Raji (cell line): ENCODE measurements around the gene AQP6.

Experiments used
- POLR2A ChIP-seq: IDR thresholded peaks from 2 replicates; pipeline ENCODE4 v1.6.1; 2011; ENCODE audit warnings: low read depth, low read length, control low read depth; ENCODE audit not compliant: insufficient read depth

AQP6 gene

GRCh38 chr12:49950273-49951251 is 22.2 kb upstream of the AQP6 start, which contains the start of gene AQP2:
TSS of gene AQP2 (plus strand) at chr12:49950737. CDS start at chr12:49950831, 94 bp downstream.
- no peak for TF ChIP-seq POLR2A

DNA sequence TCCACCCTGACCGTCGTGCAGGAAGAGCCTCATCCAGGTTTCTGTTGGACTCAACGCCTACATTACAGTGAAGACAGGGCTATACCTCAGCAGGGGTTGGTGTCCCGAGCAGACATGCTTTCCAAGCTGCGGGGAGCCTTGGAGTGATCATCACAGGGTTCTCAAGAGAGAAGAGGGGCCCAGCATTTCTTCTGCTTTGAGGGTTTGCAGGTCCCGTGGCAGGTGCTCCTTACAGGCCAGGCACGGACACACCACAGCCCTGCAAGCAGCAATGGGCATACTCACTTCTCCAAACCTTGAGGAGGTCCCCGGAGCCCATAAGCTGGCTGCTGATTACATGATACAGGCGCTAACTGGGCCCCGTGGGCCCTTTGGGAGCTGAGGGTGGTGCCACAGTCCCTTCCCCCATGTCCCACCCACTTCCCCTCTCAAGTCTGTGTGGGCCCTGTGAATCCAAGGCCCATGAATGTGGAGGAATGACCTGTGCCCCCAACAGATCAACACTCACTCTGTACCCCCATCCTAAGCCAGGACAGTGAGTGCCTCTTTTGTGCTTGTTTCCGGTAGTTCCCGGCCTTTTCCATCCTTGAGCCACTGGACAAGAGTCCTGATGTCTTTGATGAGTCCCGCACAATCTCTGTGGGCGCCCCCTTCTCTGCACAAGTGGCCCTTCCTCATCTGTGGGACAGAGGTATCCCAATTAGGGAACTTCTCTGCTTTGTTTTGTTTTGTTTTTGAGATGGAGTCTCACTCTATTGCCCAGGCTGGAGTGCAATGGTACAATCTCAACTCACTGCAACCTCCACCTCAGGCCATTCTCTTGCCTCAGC is 21.1 kb upstream of the AQP6 start:
- TF ChIP-seq POLR2A, result no peak

- TF ChIP-seq POLR2A, result no peak
Observed at GRCh38 chr12:49952391-49953055, 20.2 kb upstream of the AQP6 start.

- no peak for TF ChIP-seq POLR2A
Observed at GRCh38 chr12:49953151-49953550, 19.6 kb upstream of the AQP6 start.

DNA sequence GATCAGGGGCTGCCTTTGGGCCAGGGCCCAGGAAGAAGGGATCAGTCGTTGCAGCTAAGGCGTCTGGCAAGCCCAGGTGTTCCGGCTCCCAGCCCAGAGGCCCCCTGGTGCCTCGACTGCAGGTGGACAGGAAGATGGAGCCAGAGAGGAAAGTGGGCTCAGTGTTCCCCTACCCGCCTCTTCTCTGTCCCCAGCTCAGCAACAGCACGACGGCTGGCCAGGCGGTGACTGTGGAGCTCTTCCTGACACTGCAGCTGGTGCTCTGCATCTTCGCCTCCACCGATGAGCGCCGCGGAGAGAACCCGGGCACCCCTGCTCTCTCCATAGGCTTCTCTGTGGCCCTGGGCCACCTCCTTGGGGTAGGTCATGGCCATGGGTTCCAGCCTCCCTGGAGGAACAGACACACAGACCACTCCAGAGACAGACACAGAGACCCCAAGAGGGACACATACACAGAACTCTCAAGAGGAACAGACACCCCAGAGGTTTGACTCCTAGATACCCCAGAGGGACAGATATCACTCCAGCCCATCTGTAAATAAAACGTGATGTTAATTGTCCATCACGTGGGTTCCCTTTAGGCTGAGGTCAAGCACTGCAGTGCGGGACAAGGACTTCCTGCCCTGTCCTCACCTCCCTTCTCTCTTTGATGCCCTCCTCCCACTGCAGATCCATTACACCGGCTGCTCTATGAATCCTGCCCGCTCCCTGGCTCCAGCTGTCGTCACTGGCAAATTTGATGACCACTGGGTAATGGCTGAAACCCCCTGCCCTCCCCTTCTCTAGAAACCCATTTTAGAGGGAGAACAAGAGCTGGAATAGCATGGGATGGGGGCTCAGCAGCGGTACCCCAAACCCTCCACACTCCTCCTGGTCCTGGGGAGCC is 18.5 kb upstream of the AQP6 start:
- no peak for TF ChIP-seq POLR2A

DNA sequence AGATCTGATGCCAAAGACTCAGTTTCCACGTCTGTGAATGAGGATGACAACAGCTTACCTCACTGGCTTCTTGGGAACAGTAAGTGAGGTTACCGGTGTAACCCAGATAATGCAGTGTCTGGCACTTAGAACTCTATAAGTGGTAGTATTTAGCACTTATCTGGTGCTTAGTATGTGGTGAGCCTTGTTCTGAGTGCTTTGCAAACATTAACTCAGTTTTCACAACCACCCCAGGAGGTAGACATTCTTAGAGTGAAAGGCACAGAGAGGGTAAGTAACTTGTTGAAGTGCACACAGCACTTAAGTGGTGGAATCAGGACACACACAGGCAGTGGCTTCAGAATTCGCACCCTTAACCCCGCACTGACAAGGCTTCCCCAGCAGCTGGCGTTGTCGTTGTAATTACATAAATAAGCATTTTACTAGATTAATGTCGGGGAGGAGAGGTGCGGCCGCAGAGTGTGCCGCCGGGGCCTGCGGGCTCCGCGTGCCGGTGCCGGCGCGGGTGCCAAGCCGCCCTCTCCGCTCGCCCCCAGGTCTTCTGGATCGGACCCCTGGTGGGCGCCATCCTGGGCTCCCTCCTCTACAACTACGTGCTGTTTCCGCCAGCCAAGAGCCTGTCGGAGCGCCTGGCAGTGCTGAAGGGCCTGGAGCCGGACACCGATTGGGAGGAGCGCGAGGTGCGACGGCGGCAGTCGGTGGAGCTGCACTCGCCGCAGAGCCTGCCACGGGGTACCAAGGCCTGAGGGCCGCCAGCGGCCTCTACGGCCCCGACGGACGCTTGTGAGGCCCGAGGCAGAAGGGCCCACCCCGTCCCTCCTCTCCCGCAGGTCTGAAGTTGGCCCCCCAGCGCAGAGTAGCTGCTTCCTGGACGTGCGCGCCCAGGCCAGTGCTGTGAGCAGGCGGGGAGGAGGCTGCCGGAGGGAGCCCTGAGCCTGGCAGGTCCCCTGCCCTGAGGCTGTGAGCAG is 17.6 kb upstream of the AQP6 start:
- TF ChIP-seq POLR2A, result no peak

- TF ChIP-seq POLR2A, result no peak
Observed at GRCh38 chr12:49955899-49956662, 16.7 kb upstream of the AQP6 start.

- no peak for TF ChIP-seq POLR2A
Observed at GRCh38 chr12:49956663-49957569, 15.8 kb upstream of the AQP6 start.

DNA sequence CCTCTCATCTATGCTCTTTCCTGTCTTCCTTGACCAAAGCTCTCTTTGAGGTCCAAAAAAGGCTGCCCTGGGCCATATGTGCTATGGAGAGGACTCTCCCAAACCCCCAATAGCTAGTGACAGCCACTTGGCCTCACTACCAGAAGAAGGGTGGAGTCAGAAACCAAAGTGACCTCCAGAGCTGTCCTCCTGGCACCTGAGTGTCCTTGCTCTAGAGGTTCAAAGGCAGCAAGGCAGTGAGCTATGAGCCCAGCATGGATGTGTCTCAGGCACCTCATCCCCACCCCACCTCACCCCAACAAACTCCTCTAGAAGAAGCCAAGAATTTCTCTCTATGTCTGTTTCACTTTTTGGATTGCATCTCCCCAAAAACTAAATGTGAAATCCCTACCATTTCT is 15.2 kb upstream of the AQP6 start:
- TF ChIP-seq POLR2A, result no peak

DNA sequence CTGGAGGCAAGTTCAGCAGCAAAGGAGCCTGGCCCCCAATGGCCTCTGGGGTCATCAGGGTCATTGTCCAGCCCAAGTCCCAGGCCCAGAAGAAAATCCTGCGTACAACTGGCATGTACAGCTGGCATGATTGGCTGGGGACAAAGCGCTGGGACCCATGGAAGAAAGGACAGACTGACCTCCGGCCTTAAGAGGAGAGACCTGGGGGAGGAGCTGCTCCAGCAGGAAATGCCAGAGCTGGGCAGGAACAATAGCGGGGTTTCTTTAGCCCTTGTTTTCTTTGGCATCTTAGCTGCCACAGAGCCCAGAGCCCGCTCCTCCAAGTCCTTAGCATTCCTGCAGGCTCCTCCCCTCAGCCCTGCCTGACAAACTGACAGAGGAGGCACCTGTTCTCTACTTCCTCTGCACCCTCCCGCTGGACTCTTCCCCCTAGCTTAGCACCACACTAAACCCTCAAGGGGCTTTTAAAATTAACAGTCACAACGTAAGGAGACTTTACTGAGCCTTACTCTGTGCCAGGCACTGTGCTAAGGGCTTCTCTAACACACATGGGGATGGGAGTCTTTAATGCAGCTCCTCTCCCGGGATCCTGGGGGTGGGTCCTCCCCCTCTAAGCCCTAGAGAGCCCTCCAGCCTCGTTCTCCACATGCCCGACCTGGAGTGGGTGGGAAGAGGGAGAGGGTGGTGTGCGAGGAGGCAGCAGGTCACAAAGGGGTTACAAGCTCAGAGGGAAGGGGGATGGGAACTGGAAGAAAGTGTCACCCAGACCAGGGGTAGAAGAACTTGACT is 12.9 kb upstream of the AQP6 start:
- no peak for TF ChIP-seq POLR2A
